ENCODE measurements around the gene GAS7. TPM values are rescaled to one million over a fixed set of nuclear protein-coding genes. Genes with fewer than 3 reads are reported as not detected.

GAS7 gene
- total and polyA plus RNA-seq, 12 donors = 3.6 to 54.9 (median 28.0) TPM

DNA sequence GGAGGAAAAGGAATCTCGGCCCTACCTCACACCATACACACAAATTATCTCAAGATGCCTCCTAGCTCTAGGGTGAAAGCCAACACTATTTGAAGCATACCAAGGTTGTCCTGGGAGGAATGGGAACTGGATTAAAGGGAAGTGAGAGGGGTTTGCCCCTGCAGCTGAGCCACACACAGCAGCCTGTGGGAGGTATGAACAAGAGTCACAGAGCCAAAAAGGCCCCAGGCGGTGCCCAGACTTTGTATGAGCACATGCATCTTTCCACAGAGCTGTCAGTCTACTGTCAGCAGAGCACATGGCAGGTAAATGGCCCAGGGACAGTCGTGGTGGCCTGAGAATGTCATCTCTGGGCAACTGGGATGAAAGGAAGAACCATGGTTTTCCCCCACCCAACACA, 262.3 kb downstream of the GAS7 start:
- no peaks in the 10 kb centered on the region for H3K4me1 ChIP-seq (replicated peaks in 1 of 2)
- DNase-seq = no peak
- H3K4me3 ChIP-seq = no peak overlapping the region
- intact Hi-C loops (cut with DNase I) = no loop called here
- no peaks in the 10 kb centered on the region for H3K9me3 ChIP-seq (replicated peaks in 1 of 3)
- TF ChIP-seq POLR2A (IDR thresholded peaks at IDR 0.05) = no peak
- TF ChIP-seq, protein P1, sequence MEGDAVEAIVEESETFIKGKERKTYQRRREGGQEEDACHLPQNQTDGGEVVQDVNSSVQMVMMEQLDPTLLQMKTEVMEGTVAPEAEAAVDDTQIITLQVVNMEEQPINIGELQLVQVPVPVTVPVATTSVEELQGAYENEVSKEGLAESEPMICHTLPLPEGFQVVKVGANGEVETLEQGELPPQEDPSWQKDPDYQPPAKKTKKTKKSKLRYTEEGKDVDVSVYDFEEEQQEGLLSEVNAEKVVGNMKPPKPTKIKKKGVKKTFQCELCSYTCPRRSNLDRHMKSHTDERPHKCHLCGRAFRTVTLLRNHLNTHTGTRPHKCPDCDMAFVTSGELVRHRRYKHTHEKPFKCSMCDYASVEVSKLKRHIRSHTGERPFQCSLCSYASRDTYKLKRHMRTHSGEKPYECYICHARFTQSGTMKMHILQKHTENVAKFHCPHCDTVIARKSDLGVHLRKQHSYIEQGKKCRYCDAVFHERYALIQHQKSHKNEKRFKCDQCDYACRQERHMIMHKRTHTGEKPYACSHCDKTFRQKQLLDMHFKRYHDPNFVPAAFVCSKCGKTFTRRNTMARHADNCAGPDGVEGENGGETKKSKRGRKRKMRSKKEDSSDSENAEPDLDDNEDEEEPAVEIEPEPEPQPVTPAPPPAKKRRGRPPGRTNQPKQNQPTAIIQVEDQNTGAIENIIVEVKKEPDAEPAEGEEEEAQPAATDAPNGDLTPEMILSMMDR (IDR thresholded peaks at IDR 0.05) = no peak
- WGBS, 4 donors = 50 to 85% (median 69%) methylated on average over 3 of the region's 3 CpGs
- H3K36me3 ChIP-seq (replicated peaks in 1 of 2) = peaks cover 0 to 6% of the 10 kb centered on the region in 2 donors
- H3K27me3 ChIP-seq = no peaks in the 10 kb centered on the region
- no peak overlapping the region for H3K27ac ChIP-seq

DNA sequence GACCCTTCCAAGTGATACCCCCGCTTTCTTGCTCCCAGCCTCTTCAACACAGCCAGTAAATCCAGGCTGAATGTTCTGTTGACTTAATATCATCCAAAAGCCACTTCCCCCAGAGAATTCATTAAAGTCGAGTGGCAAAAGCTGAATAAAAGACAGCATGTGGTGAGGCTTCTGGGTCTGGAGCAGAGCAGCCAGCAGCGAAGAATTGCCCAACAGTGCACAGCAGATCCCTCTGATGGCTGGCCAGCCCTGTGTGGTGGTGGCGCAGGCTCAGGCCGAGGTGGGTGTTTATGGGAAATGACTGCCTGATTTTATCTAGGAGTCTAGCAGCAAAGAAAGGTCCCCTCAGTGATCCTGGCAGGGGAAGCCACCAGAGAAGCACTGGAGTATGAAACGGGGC, 263.0 kb downstream of the GAS7 start:
- 72 to 84% (median 80%) methylated on average over 6 of the region's 6 CpGs for WGBS, 4 donors
- TF ChIP-seq, protein P1 (IDR thresholded peaks at IDR 0.05) = no peak
- TF ChIP-seq POLR2A (IDR thresholded peaks at IDR 0.05) = no peak
- Histone ChIP-seq H3K4me3 (no peak overlapping the region), H3K27ac (no peak overlapping the region), H3K4me1 (replicated peaks in 1 of 2) (no peaks in the 10 kb centered on the region), H3K9me3 (replicated peaks in 1 of 3) (no peaks in the 10 kb centered on the region), H3K36me3 (replicated peaks in 1 of 2) (peaks cover 0 to 6% of the 10 kb centered on the region in 2 donors), H3K27me3 (no peaks in the 10 kb centered on the region)
- DNase-seq = no peak
- intact Hi-C loops (cut with DNase I) = no loop called here

DNA sequence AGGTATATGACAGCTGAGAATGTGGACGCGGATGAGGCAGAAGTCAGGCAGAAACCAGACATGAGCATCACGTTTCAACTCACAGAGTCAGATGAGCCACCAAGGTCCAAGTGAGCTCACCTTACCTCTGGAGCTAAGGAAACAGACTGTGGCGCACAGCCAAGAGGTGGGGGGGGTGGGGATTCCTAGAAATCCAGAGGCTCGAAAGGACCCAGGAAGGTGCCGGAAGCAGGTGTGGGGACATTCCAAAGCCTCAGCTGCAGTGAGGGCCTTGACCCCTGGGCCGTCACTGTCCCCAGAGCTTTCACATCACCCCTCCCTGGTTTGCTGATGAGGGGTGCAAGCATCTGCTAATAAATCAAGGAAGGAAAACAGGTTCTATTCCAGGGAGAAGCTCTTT, 264.1 kb downstream of the GAS7 start:
- 81 to 89% (median 86%) methylated on average over 7 of the region's 7 CpGs for WGBS, 4 donors
- H3K27ac ChIP-seq = no peak overlapping the region
- intact Hi-C loops (cut with DNase I) = no loop called here
- TF ChIP-seq, protein P1 (IDR thresholded peaks at IDR 0.05) = no peak
- no peak for TF ChIP-seq POLR2A (IDR thresholded peaks at IDR 0.05)
- H3K27me3 ChIP-seq = no peaks in the 10 kb centered on the region
- H3K9me3 ChIP-seq (replicated peaks in 1 of 3) = no peaks in the 10 kb centered on the region
- DNase-seq = no peak
- peaks cover 0 to 6% of the 10 kb centered on the region in 2 donors for H3K36me3 ChIP-seq (replicated peaks in 1 of 2)
- H3K4me1 ChIP-seq (replicated peaks in 1 of 2) = no peaks in the 10 kb centered on the region
- H3K4me3 ChIP-seq = no peak overlapping the region

DNA sequence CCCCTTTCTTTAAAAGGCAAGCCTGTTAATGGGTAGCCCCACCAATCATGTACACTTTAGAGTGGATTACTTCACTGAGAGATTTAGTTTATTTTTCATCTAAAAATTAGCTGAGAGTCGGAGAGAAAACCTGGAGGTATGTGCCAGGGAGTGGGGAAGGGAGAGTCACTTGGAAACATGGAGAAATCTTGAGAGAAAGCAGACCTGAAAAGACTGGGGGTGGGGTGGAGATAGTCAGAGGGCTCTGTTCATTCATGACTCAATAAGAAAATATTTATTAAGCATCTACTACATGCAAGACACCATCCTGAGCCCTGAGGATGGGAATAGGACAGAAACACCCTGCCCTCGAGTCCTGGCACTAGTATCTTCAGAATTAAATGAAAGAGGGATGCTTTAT, 265.9 kb downstream of the GAS7 start:
- Histone ChIP-seq H3K9me3 (replicated peaks in 1 of 3) (no peaks in the 10 kb centered on the region), H3K4me1 (replicated peaks in 1 of 2) (no peaks in the 10 kb centered on the region), H3K27me3 (no peaks in the 10 kb centered on the region), H3K36me3 (replicated peaks in 1 of 2) (peaks cover 0 to 6% of the 10 kb centered on the region in 2 donors), H3K4me3 (no peak overlapping the region), H3K27ac (no peak overlapping the region)
- intact Hi-C loops (cut with DNase I) = no loop called here
- no peak for DNase-seq
- TF ChIP-seq, protein P1 (IDR thresholded peaks at IDR 0.05) = no peak
- TF ChIP-seq POLR2A (IDR thresholded peaks at IDR 0.05) = no peak
- WGBS, 4 donors = 49 to 79% (median 76%) methylated on average over 2 of the region's 2 CpGs
